Nephron progenitor cell (in vitro differentiated cells): ENCODE measurements around the gene MCTP1.

Experiments
- DNase-seq: peaks from one replicate; pipeline ENCODE4 v3.0.0; 2021
- H3K27ac Mint-ChIP-seq: 2 replicates; pipeline ENCODE4 v1.8.0; 2021; ENCODE audit warnings: mild to moderate bottlenecking, moderate library complexity, mixed read lengths
- H3K27me3 Mint-ChIP-seq: 2 replicates; pipeline ENCODE4 v1.8.0; 2021; ENCODE audit warnings: mild to moderate bottlenecking, low read depth, mixed read lengths; ENCODE audit not compliant: poor library complexity
- H3K36me3 Mint-ChIP-seq: 2 replicates; pipeline ENCODE4 v1.8.0; 2021; ENCODE audit warnings: low read depth, mixed read lengths
- H3K4me1 Mint-ChIP-seq: 2 replicates; pipeline ENCODE4 v1.8.0; 2021; ENCODE audit warnings: mixed read lengths
- H3K4me3 Mint-ChIP-seq: 2 replicates; pipeline ENCODE4 v1.8.0; 2021; ENCODE audit warnings: mild to moderate bottlenecking, moderate library complexity, mixed read lengths
- H3K9me3 Mint-ChIP-seq: 2 replicates; pipeline ENCODE4 v1.8.0; 2021; ENCODE audit warnings: mild to moderate bottlenecking, moderate library complexity, mixed read lengths
- CTCF ChIP-seq: fragments of 200-600 bp; sonication (generic); IDR thresholded peaks from 2 replicates; pipeline ENCODE4 v1.5.0; 2021; ENCODE audit warnings: antibody characterized with exemption

Gene MCTP1

DNA sequence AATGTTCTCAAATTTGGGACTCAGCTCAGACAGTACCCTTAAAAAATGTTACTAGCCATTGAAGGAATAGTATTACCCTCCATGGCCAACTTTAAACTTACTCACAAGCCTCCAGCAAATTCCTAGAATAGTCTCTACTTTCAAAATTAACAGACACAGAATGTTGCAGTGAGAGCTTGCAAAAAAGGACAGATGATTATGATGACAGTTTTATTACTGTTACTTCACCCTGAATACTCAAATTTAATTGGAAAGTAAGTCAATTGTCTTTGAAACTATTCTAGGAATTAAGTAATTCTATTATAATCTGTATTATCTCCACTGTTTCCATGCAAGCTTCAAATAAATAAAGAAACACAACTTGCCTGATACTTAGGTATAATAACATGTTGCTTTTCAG, 378.1 kb downstream of the MCTP1 start:
- no peaks in the 10 kb centered on the region for H3K4me1 Mint-ChIP-seq
- no peak overlapping the region for H3K27ac Mint-ChIP-seq
- no peak for DNase-seq
- H3K4me3 Mint-ChIP-seq, result no peak overlapping the region
- TF ChIP-seq CTCF, result no peak
- H3K9me3 Mint-ChIP-seq, result no peaks in the 10 kb centered on the region
- no peaks in the 10 kb centered on the region for H3K36me3 Mint-ChIP-seq
- H3K27me3 Mint-ChIP-seq, result peaks cover under 1% of the 10 kb centered on the region

DNA sequence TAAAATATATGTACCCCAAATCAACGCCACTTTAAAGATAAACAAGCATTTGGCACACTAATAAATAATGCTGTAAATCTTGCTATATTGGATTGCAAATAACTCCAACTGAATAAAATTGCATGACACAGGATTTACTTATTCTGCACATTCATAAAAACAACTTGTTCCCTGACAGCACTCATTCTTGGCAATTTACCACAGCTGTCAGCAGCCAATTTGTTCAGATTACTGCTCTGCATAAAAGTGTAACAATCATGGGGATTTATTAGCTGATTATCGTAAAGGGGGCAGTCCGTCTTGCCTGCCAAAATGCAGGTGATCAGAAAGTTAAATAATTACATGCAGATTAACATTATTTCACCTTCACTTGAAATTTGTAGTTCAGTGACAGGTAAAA, 381.2 kb downstream of the MCTP1 start:
- no peak overlapping the region for H3K27ac Mint-ChIP-seq
- no peaks in the 10 kb centered on the region for H3K9me3 Mint-ChIP-seq
- H3K4me3 Mint-ChIP-seq, result no peak overlapping the region
- peaks cover 15% of the 10 kb centered on the region for H3K27me3 Mint-ChIP-seq
- no peaks in the 10 kb centered on the region for H3K36me3 Mint-ChIP-seq
- no peak for DNase-seq
- no peaks in the 10 kb centered on the region for H3K4me1 Mint-ChIP-seq
- no peak for TF ChIP-seq CTCF

GRCh38 chr5:94901191-94901979, 383.5 kb downstream of the MCTP1 start:
- Mint-ChIP-seq H3K36me3 (no peaks in the 10 kb centered on the region), H3K9me3 (no peaks in the 10 kb centered on the region), H3K27me3 (peaks cover 15% of the 10 kb centered on the region), H3K27ac (no peak overlapping the region), H3K4me1 (no peaks in the 10 kb centered on the region), H3K4me3 (no peak overlapping the region)
- DNase-seq, result no peak
- no peak for TF ChIP-seq CTCF

GRCh38 chr5:94900006-94900505, 384.8 kb downstream of the MCTP1 start:
- no peak for DNase-seq
- peaks cover 15% of the 10 kb centered on the region for H3K27me3 Mint-ChIP-seq
- H3K4me3 Mint-ChIP-seq, result no peak overlapping the region
- TF ChIP-seq CTCF, result no peak
- no peaks in the 10 kb centered on the region for H3K9me3 Mint-ChIP-seq
- no peaks in the 10 kb centered on the region for H3K36me3 Mint-ChIP-seq
- no peak overlapping the region for H3K27ac Mint-ChIP-seq
- H3K4me1 Mint-ChIP-seq, result no peaks in the 10 kb centered on the region

- no peaks in the 10 kb centered on the region for H3K4me1 Mint-ChIP-seq
- H3K4me3 Mint-ChIP-seq, result no peak overlapping the region
- no peaks in the 10 kb centered on the region for H3K27me3 Mint-ChIP-seq
- no peak for DNase-seq
- no peaks in the 10 kb centered on the region for H3K9me3 Mint-ChIP-seq
- no peak overlapping the region for H3K27ac Mint-ChIP-seq
- TF ChIP-seq CTCF, result peak; percentile 57
- H3K36me3 Mint-ChIP-seq, result no peaks in the 10 kb centered on the region
These were observed 391.3 kb downstream of the MCTP1 start for GRCh38 chr5:94893412-94894135.
